AG20443 (cell line): ENCODE results near the gene SPRR2D.
"Not testable (repeated sequence)": the region's sequence is repeated elsewhere in the genome, so short reads cannot be mapped to it uniquely, and the experiment has no call there.

Experiments
- DNase-seq: peaks from one replicate; pipeline ENCODE4 v3.0.0; 2012; ENCODE audit warnings: low spot score, mixed read lengths

Gene SPRR2D

DNA sequence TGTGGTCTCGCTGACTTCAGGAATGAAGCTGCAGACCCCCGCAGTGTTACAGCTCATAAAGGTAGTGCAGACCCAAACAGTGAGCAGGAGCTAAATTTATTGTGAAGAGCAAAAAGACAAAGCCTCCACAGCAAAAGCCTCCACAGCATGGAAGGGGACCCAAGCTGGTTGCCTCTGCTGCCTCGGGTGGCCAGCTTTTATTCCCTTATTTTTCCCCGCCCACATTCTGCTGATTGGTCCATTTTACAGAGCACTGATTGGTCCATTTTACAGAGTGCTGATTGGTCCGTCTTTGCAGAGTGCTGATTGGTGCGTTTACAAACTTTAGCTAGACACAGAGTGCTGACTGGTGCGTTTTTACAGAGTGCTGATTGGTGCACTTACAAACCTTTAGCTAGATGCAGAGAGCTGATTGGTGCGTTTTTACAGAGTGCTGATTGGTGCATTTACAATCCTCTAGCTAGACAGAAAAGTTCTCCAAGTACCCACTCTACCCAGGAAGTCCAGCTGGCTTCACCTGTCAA, 29.6 kb downstream of the SPRR2D start:
- not testable (repeated sequence) for DNase-seq

- no peak for DNase-seq
Measured at GRCh38 chr1:153001382-153001781, 39.5 kb downstream of the SPRR2D start, which contains the start of gene SPRR3. TSS of gene SPRR3 (plus strand) at chr1:153001749. CDS start at chr1:153003021, 1,272 bp downstream.

DNA sequence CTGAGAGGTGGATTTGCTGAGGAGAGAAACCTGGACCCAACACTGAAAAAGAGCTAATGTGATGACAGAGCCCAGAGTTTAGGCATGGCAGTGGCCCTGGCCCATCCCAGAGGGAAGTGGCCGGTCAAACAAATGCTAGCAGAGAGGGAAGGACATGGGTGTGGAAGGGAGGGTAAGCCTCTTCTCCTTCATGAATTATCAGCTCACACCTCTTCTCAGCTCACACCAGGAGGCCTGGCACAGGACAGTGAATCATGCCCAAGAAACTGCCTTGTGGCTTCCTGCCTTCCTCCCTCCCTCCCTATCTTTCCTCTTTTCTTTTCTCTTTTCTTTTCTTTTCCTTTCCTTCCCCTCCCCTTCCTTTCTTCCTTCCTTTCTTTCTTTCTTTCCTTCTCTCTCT, 40.6 kb downstream of the SPRR2D start:
- DNase-seq = no peak

DNA sequence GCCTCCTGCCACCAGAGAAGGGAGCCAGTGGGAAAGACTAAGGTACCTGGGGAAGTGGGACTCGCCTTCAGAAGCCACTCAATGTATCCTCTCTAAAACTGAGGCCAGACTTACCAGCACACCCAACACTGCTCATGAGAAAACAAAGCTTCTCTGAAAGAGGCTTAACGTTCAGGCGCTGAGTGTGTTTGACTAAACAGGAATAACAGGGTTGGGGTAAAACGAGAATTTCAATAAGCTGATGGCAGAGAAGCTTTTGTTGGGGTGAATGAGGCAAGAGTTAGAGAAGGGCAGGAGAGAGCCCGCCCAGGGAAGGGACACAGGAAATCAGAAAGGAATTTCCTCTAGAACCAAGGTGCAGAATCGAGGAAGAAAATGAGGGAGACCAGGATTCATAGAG, 41.1 kb downstream of the SPRR2D start:
- DNase-seq = no peak

GRCh38 chr1:152998476-152998875, 42.4 kb downstream of the SPRR2D start:
- no peak for DNase-seq

- DNase-seq = no peak
Measured at GRCh38 chr1:152997901-152998300, 43.0 kb downstream of the SPRR2D start.

DNA sequence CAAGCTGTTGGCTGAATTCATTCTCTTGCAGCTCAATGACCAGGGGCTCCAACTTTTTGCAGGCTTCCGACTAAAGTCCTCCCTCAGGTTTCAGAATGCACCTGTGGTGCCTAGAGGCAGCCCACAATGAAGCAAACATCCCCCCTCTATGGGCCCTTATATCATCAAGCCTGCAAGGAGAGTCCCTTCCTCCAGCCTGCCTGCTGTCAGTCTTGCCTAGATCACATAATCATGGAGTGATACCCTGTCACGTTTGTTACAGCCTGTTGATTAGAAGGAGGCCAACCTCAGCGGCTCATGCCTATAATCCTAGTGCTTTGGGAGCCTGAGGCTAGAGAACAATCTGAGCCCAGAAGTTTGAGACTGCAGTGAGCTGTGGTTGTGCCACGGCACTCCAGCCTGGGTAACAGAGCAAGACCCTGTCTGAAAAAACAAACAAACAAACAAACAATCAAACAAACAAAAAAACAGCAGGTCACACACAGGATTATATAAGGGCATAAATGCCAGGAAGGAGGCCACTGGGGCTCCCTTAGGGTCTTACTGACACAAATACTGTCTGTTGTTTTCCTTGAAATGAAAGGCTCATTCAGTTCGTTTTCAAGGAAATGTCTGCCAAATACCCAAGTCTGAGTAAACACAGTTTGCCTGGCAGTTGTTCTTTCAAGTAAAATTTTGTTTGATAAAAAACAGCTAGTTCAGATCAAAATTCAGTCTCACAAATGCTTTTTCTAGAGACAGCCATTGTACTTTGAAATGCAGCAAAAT, 44.1 kb downstream of the SPRR2D start:
- DNase-seq = no peak

- DNase-seq = no peak
Measured at GRCh38 chr1:152995842-152996241, 45.1 kb downstream of the SPRR2D start.

GRCh38 chr1:152993186-152993585, 47.7 kb downstream of the SPRR2D start:
- no peak for DNase-seq
